D721Med (cell line): ENCODE measurements around the gene CNIH3.

Source experiments
- DNase-seq: peaks from one replicate; pipeline ENCODE4 v3.0.0; 2011; ENCODE audit warnings: low spot score; ENCODE audit not compliant: insufficient read length
- FAIRE-seq: peaks from 2 replicates; lab custom pipeline; 2011; peaks lifted over from hg19 to GRCh38; lab: Jason Lieb, UNC
- TF ChIP-seq, protein P1 (sequence below): IDR thresholded peaks from 2 replicates; pipeline ENCODE4 v1.5.1; 2012; ENCODE audit warnings: mild to moderate bottlenecking, control low read depth; ENCODE audit not compliant: insufficient read depth; ENCODE audit errors: missing control alignments

Gene CNIH3

DNA sequence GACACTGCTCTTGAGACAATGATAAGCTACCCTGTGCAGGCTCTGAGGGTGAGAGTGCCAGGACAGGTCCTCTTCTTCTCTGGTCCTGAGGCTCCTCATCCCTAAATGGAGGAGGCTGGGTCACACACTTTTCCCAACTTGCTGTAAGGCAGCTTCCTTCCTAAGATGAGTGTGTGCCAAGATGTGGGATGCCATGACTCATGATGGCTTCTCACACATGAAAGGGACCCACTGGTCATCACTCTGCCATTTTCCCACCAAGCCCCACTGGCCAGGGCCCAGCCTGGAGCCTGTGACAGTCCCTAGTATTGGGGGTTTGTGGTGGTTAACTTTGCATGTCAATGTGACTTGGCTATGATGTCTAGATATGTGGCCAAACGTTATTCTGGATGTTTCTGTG is 54.4 kb downstream of the CNIH3 start:
- DNase-seq (no peak), FAIRE-seq (no peak)
- TF ChIP-seq, protein P1, sequence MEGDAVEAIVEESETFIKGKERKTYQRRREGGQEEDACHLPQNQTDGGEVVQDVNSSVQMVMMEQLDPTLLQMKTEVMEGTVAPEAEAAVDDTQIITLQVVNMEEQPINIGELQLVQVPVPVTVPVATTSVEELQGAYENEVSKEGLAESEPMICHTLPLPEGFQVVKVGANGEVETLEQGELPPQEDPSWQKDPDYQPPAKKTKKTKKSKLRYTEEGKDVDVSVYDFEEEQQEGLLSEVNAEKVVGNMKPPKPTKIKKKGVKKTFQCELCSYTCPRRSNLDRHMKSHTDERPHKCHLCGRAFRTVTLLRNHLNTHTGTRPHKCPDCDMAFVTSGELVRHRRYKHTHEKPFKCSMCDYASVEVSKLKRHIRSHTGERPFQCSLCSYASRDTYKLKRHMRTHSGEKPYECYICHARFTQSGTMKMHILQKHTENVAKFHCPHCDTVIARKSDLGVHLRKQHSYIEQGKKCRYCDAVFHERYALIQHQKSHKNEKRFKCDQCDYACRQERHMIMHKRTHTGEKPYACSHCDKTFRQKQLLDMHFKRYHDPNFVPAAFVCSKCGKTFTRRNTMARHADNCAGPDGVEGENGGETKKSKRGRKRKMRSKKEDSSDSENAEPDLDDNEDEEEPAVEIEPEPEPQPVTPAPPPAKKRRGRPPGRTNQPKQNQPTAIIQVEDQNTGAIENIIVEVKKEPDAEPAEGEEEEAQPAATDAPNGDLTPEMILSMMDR = no peak

DNA sequence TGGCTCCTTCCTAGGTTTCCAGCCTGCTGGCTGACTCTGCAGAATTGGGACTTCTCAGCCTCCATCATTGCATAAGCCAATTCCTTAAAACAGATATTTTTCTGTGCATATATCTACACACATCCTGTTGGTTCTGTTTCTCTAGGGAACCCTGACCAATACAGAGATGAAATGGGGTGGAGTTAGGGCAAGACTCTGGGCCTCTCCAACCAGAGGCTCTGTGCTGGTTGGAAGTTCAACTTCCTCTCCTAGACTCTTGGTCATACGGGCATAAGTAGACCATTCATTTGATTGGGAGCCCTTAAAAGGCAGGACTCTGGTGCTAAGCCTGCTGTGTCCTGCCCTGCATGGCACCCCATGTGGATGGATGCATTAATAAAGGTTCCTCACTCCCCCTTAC is 55.0 kb downstream of the CNIH3 start:
- DNase-seq (no peak), FAIRE-seq (no peak)
- TF ChIP-seq, protein P1 = no peak

DNA sequence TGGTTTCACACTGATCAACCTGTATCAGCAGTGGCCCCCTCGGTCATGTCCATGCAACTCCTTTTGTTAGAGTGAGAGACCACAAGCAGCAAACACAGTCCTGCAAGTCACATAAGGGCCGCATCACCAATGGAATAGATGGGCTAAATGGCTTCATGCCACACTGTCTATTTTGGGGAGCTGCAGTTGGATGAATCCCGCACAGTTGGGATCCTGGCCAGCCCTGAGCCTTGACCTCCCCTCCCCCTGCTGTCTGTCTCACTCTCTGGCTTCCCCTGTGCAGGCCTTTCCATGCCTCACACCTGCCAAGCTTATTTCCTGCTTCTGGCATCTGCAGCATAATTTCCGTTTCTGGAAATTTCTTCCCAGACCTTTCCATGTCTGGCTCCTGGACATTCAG is 57.0 kb downstream of the CNIH3 start:
- TF ChIP-seq, protein P1 = no peak
- no peak for FAIRE-seq
- DNase-seq = no peak

DNA sequence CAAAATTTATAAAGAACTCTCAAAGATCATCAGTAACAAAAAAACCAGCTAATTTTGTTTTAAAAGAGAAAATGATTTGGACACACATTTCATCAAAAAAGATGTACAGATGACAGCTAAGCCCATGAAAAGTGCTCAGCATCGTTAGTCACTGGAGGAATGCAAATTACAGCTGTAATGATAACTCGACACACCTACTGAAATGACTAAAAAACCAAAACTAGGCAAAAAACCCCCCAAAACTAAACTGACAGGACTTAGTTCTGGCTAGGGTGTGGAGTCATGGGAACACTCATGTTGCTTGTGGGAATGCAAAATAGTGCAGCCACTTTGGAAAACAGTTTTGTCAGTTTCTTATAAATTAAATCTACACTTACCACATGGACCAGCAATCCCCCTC is 59.5 kb downstream of the CNIH3 start:
- DNase-seq (no peak), FAIRE-seq (no peak)
- TF ChIP-seq, protein P1 = no peak

DNA sequence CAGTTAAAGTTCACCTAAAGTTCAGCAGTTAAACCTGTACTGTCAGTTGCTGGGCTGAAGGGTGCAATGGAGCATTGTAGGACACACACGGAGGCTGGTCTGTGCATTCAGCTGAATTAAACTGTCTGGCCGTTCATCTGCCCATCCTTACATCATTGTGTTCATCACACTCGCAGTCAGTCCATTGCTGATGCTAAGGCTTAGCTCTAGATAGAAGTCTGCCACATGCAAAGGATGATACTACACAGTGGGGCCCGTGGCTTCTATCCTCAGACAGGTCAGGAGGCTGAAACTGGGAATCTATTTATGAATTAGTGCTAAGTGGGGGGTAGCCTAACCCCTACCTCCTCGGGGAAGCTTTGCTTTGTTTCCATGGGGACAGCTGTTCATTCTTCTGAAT is 60.4 kb downstream of the CNIH3 start:
- DNase-seq (no peak), FAIRE-seq (no peak)
- TF ChIP-seq, protein P1 = no peak

DNA sequence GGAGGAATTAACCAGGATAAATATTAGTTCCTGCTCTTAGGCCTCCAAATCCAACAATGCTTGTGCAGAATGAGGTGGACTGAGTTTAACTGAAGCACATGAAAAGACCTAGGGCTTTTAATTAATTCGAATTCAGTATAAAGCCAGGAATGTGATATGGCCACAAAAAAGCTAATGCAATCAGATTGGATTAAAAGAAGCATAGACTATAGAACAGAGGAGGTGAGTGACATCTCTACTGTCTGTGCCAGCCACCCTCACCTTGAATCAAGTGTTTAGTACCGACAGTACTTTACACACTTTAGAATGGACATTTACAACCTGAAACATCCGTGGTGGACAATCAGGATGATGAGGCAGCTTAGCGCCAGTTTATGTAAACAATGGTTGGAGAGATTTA is 62.1 kb downstream of the CNIH3 start:
- TF ChIP-seq, protein P1 = no peak
- DNase-seq (no peak), FAIRE-seq (no peak)

DNA sequence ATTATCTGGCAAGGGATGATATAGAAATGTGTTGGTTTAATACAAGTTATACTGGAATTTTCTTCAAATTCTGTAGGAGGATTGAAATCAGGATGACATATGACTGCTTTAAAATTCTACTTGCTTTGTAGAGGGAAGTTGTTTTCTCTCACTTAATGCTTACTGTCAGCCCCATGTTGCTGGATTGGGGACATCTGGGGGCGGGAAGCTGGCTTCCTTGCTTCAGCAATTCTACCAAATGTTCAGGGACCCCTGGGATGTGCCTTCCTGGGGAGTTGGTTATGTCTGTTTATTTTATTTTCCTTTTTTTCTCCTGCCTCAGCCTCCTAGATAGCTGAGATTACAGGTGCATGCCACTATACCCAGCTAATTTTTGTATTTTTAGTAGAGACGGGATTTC is 63.5 kb downstream of the CNIH3 start:
- FAIRE-seq = no peak
- TF ChIP-seq, protein P1 = no peak

More for the DNA sequence above, 63.5 kb downstream of the CNIH3 start:
- no peak for DNase-seq
